ENCODE data around the gene CIBAR2. TPM values are rescaled to one million over a fixed set of nuclear protein-coding genes. Genes with fewer than 3 reads are reported as not detected.

CIBAR2 gene
- total and polyA plus RNA-seq, 2 experiments from 2014 or later: 0.13 TPM; not detected in 1

GRCh38 chr16:85077576-85078125 is 34.6 kb downstream of the CIBAR2 start:
- H3K9me2 ChIP-seq (replicated peaks; ENCODE audit: insufficient read depth): no peaks in the 10 kb centered on the region
- 92% methylated on average over 14 of the region's 16 CpGs for WGBS (ENCODE audit: low lambda C conversion rate, missing lambda C conversion rate)
- no peaks in the 10 kb centered on the region for H3K27me3 ChIP-seq
- no peaks in the 10 kb centered on the region for H4K20me1 ChIP-seq (ENCODE audit: insufficient read depth, poor library complexity, severe bottlenecking)
- H3K4me1 ChIP-seq (ENCODE audit: insufficient read depth): peaks cover 15% of the 10 kb centered on the region
- no peak overlapping the region for H3K4me3 ChIP-seq
- TF ChIP-seq EZH2phosphoT487 (IDR thresholded peaks at IDR 0.05; ENCODE audit: low read depth, severe bottlenecking, unreplicated experiment) (no peak), EZH2 (IDR thresholded peaks at IDR 0.05; ENCODE audit: borderline replicate concordance) (no peak)
- TF ChIP-seq, protein P1, sequence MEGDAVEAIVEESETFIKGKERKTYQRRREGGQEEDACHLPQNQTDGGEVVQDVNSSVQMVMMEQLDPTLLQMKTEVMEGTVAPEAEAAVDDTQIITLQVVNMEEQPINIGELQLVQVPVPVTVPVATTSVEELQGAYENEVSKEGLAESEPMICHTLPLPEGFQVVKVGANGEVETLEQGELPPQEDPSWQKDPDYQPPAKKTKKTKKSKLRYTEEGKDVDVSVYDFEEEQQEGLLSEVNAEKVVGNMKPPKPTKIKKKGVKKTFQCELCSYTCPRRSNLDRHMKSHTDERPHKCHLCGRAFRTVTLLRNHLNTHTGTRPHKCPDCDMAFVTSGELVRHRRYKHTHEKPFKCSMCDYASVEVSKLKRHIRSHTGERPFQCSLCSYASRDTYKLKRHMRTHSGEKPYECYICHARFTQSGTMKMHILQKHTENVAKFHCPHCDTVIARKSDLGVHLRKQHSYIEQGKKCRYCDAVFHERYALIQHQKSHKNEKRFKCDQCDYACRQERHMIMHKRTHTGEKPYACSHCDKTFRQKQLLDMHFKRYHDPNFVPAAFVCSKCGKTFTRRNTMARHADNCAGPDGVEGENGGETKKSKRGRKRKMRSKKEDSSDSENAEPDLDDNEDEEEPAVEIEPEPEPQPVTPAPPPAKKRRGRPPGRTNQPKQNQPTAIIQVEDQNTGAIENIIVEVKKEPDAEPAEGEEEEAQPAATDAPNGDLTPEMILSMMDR (IDR thresholded peaks at IDR 0.05; ENCODE audit: poor library complexity): no peak
- H2AFZ ChIP-seq: no peak overlapping the region
- no peak overlapping the region for H3K27ac ChIP-seq
- no peaks in the 10 kb centered on the region for H3K36me3 ChIP-seq (replicated peaks; ENCODE audit: insufficient read depth, low read depth)
- no peaks in the 10 kb centered on the region for H3K79me2 ChIP-seq
- no peak overlapping the region for H3K4me2 ChIP-seq
- H3K9me3 ChIP-seq (ENCODE audit: low read depth): no peaks in the 10 kb centered on the region
- DNase-seq (ENCODE audit: low spot score): no peak

DNA sequence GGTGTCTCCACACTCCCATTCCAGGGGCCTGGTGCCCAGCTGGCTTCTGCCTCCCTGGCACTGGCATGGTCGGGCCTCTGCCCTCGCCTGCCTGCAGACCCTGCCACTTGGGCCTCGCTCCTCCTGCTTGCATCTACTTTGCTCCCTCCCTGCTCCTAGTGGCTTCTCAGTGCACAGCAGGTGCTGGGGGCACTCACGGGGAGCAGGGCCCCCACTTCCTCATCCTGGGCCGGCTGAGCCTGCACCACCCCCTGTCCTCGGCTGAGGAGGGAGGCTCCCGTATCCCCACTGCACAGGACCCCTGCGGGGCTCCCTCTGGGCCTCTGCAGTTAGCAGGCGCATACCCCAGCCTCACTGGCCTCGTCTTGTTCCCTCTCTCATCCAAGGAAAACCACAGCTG is 35.2 kb downstream of the CIBAR2 start:
- no peaks in the 10 kb centered on the region for H4K20me1 ChIP-seq (ENCODE audit: insufficient read depth, poor library complexity, severe bottlenecking)
- H3K4me1 ChIP-seq (ENCODE audit: insufficient read depth): peaks cover 9% of the 10 kb centered on the region
- no peaks in the 10 kb centered on the region for H3K9me3 ChIP-seq (ENCODE audit: low read depth)
- no peak overlapping the region for H3K4me3 ChIP-seq
- no peak for DNase-seq (ENCODE audit: low spot score)
- no peaks in the 10 kb centered on the region for H3K27me3 ChIP-seq
- no peak overlapping the region for H3K27ac ChIP-seq
- no peaks in the 10 kb centered on the region for H3K9me2 ChIP-seq (replicated peaks; ENCODE audit: insufficient read depth)
- no peaks in the 10 kb centered on the region for H3K36me3 ChIP-seq (replicated peaks; ENCODE audit: insufficient read depth, low read depth)
- TF ChIP-seq EZH2 (IDR thresholded peaks at IDR 0.05; ENCODE audit: borderline replicate concordance): no peak
- no peak for TF ChIP-seq EZH2phosphoT487 (IDR thresholded peaks at IDR 0.05; ENCODE audit: low read depth, severe bottlenecking, unreplicated experiment)
- TF ChIP-seq, protein P1 (IDR thresholded peaks at IDR 0.05; ENCODE audit: poor library complexity): no peak
- H2AFZ ChIP-seq: no peak overlapping the region
- no peaks in the 10 kb centered on the region for H3K79me2 ChIP-seq
- 90% methylated on average over 10 of the region's 10 CpGs for WGBS (ENCODE audit: low lambda C conversion rate, missing lambda C conversion rate)
- no peak overlapping the region for H3K4me2 ChIP-seq

- Histone ChIP-seq H3K79me2 (no peaks in the 10 kb centered on the region), H3K27ac (no peak overlapping the region), H3K9me2 (replicated peaks; ENCODE audit: insufficient read depth) (no peaks in the 10 kb centered on the region), H3K36me3 (replicated peaks; ENCODE audit: insufficient read depth, low read depth) (no peaks in the 10 kb centered on the region), H3K4me3 (no peak overlapping the region), H4K20me1 (ENCODE audit: insufficient read depth, poor library complexity, severe bottlenecking) (no peaks in the 10 kb centered on the region), H3K4me1 (ENCODE audit: insufficient read depth) (no peaks in the 10 kb centered on the region), H3K4me2 (no peak overlapping the region), H3K27me3 (no peaks in the 10 kb centered on the region), H2AFZ (no peak overlapping the region), H3K9me3 (ENCODE audit: low read depth) (no peaks in the 10 kb centered on the region)
- WGBS (ENCODE audit: low lambda C conversion rate, missing lambda C conversion rate): 86% methylated on average over 16 of the region's 16 CpGs
- DNase-seq (ENCODE audit: low spot score): no peak
- TF ChIP-seq EZH2phosphoT487 (IDR thresholded peaks at IDR 0.05; ENCODE audit: low read depth, severe bottlenecking, unreplicated experiment) (no peak), EZH2 (IDR thresholded peaks at IDR 0.05; ENCODE audit: borderline replicate concordance) (no peak)
- TF ChIP-seq, protein P1 (IDR thresholded peaks at IDR 0.05; ENCODE audit: poor library complexity): no peak
These were observed 36.9 kb downstream of the CIBAR2 start for GRCh38 chr16:85075236-85075924.

Measured in hepatocyte (in vitro differentiated cells).